ENCODE data around the gene CYTIP.

CYTIP gene

GRCh38 chr2:157463002-157463401 lies 19.1 kb upstream of the CYTIP start:
- H3K9me3 ChIP-seq (ENCODE audit: control insufficient read depth in 1 of 2, low read length in 2 of 2) = no peaks in the 10 kb centered on the region
- no peak overlapping the region for H3K27ac ChIP-seq (ENCODE audit: low read depth, low read length)
- peaks cover 0 to 6% of the 10 kb centered on the region in 2 donors for H3K36me3 ChIP-seq (ENCODE audit: control insufficient read depth in 1 of 2, insufficient read depth in 2 of 2, low read length in 2 of 2)
- no peak overlapping the region for H3K4me3 ChIP-seq (ENCODE audit: low read depth in 1 of 2, low read length in 2 of 2)
- H3K9ac ChIP-seq (ENCODE audit: low read depth in 1 of 2, low read length in 2 of 2) = no peak overlapping the region
- H3K4me1 ChIP-seq (ENCODE audit: control insufficient read depth in 1 of 2, insufficient read depth in 2 of 2, low read length in 2 of 2) = peaks cover 8 to 22% of the 10 kb centered on the region in 2 donors
- H3K27me3 ChIP-seq (ENCODE audit: control insufficient read depth in 1 of 2, insufficient read depth in 2 of 2, low read length in 2 of 2) = no peaks in the 10 kb centered on the region

GRCh38 chr2:157460897-157461296 lies 17.0 kb upstream of the CYTIP start:
- no peak overlapping the region for H3K27ac ChIP-seq (ENCODE audit: low read depth, low read length)
- peaks cover 8 to 22% of the 10 kb centered on the region in 2 donors for H3K4me1 ChIP-seq (ENCODE audit: control insufficient read depth in 1 of 2, insufficient read depth in 2 of 2, low read length in 2 of 2)
- H3K9me3 ChIP-seq (ENCODE audit: control insufficient read depth in 1 of 2, low read length in 2 of 2) = no peaks in the 10 kb centered on the region
- no peak overlapping the region for H3K9ac ChIP-seq (ENCODE audit: low read depth in 1 of 2, low read length in 2 of 2)
- H3K4me3 ChIP-seq (ENCODE audit: low read depth in 1 of 2, low read length in 2 of 2) = peak overlapping the region in 1 of 2 donors; percentile 40
- no peaks in the 10 kb centered on the region for H3K27me3 ChIP-seq (ENCODE audit: control insufficient read depth in 1 of 2, insufficient read depth in 2 of 2, low read length in 2 of 2)
- peaks cover 0 to 3% of the 10 kb centered on the region in 2 donors for H3K36me3 ChIP-seq (ENCODE audit: control insufficient read depth in 1 of 2, insufficient read depth in 2 of 2, low read length in 2 of 2)

GRCh38 chr2:157460384-157460837 lies 16.5 kb upstream of the CYTIP start:
- Histone ChIP-seq H3K27me3 (ENCODE audit: control insufficient read depth in 1 of 2, insufficient read depth in 2 of 2, low read length in 2 of 2) (no peaks in the 10 kb centered on the region), H3K27ac (ENCODE audit: low read depth, low read length) (peak overlapping the region; percentile 30), H3K4me3 (ENCODE audit: low read depth in 1 of 2, low read length in 2 of 2) (peak overlapping the region in 1 of 2 donors; percentile 40), H3K36me3 (ENCODE audit: control insufficient read depth in 1 of 2, insufficient read depth in 2 of 2, low read length in 2 of 2) (peaks cover 0 to 3% of the 10 kb centered on the region in 2 donors), H3K9me3 (ENCODE audit: control insufficient read depth in 1 of 2, low read length in 2 of 2) (no peaks in the 10 kb centered on the region), H3K4me1 (ENCODE audit: control insufficient read depth in 1 of 2, insufficient read depth in 2 of 2, low read length in 2 of 2) (peaks cover 8 to 22% of the 10 kb centered on the region in 2 donors), H3K9ac (ENCODE audit: low read depth in 1 of 2, low read length in 2 of 2) (no peak overlapping the region)

GRCh38 chr2:157459486-157459885 lies 15.6 kb upstream of the CYTIP start:
- Histone ChIP-seq H3K9ac (ENCODE audit: low read depth in 1 of 2, low read length in 2 of 2) (no peak overlapping the region), H3K9me3 (ENCODE audit: control insufficient read depth in 1 of 2, low read length in 2 of 2) (no peaks in the 10 kb centered on the region), H3K4me1 (ENCODE audit: control insufficient read depth in 1 of 2, insufficient read depth in 2 of 2, low read length in 2 of 2) (peaks cover 8 to 22% of the 10 kb centered on the region in 2 donors), H3K4me3 (ENCODE audit: low read depth in 1 of 2, low read length in 2 of 2) (peak overlapping the region in 1 of 2 donors; percentile 9), H3K27me3 (ENCODE audit: control insufficient read depth in 1 of 2, insufficient read depth in 2 of 2, low read length in 2 of 2) (no peaks in the 10 kb centered on the region), H3K27ac (ENCODE audit: low read depth, low read length) (no peak overlapping the region), H3K36me3 (ENCODE audit: control insufficient read depth in 1 of 2, insufficient read depth in 2 of 2, low read length in 2 of 2) (peaks cover 0 to 3% of the 10 kb centered on the region in 2 donors)

GRCh38 chr2:157447741-157448140 lies 3.9 kb upstream of the CYTIP start:
- Histone ChIP-seq H3K4me1 (ENCODE audit: control insufficient read depth in 1 of 2, insufficient read depth in 2 of 2, low read length in 2 of 2) (peaks cover 11 to 23% of the 10 kb centered on the region in 2 donors), H3K9ac (ENCODE audit: low read depth in 1 of 2, low read length in 2 of 2) (no peak overlapping the region), H3K9me3 (ENCODE audit: control insufficient read depth in 1 of 2, low read length in 2 of 2) (no peaks in the 10 kb centered on the region), H3K27me3 (ENCODE audit: control insufficient read depth in 1 of 2, insufficient read depth in 2 of 2, low read length in 2 of 2) (no peaks in the 10 kb centered on the region), H3K36me3 (ENCODE audit: control insufficient read depth in 1 of 2, insufficient read depth in 2 of 2, low read length in 2 of 2) (no peaks in the 10 kb centered on the region), H3K4me3 (ENCODE audit: low read depth in 1 of 2, low read length in 2 of 2) (no peak overlapping the region), H3K27ac (ENCODE audit: low read depth, low read length) (no peak overlapping the region)

DNA sequence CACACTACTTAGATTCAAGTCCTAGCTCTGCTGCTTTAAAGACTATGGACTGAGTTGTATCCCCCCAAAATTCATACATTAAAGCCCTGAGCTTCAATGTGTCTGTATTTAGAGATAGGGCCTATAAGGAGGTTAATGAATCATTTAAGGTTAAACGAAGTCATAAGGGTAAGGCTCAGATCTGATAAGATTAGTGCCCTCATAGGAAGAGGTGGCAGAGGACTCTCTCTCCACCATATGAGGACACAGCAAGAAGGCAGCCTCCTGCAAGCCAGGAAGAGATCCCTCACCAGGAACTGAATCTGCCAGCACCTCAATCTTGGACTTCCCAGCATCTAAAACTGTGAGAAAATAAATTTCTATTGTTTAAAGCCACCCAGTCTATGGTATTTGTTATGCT lies 3.1 kb upstream of the CYTIP start:
- peaks cover 11 to 23% of the 10 kb centered on the region in 2 donors for H3K4me1 ChIP-seq (ENCODE audit: control insufficient read depth in 1 of 2, insufficient read depth in 2 of 2, low read length in 2 of 2)
- H3K27me3 ChIP-seq (ENCODE audit: control insufficient read depth in 1 of 2, insufficient read depth in 2 of 2, low read length in 2 of 2) = no peaks in the 10 kb centered on the region
- H3K27ac ChIP-seq (ENCODE audit: low read depth, low read length) = no peak overlapping the region
- H3K9ac ChIP-seq (ENCODE audit: low read depth in 1 of 2, low read length in 2 of 2) = no peak overlapping the region
- H3K36me3 ChIP-seq (ENCODE audit: control insufficient read depth in 1 of 2, insufficient read depth in 2 of 2, low read length in 2 of 2) = no peaks in the 10 kb centered on the region
- no peaks in the 10 kb centered on the region for H3K9me3 ChIP-seq (ENCODE audit: control insufficient read depth in 1 of 2, low read length in 2 of 2)
- no peak overlapping the region for H3K4me3 ChIP-seq (ENCODE audit: low read depth in 1 of 2, low read length in 2 of 2)

GRCh38 chr2:157444641-157445040 lies 752 bp upstream of the CYTIP start:
- Histone ChIP-seq H3K9me3 (ENCODE audit: control insufficient read depth in 1 of 2, low read length in 2 of 2) (no peaks in the 10 kb centered on the region), H3K27me3 (ENCODE audit: control insufficient read depth in 1 of 2, insufficient read depth in 2 of 2, low read length in 2 of 2) (no peaks in the 10 kb centered on the region), H3K4me3 (ENCODE audit: low read depth in 1 of 2, low read length in 2 of 2) (peak overlapping the region; percentile 71 to 74), H3K9ac (ENCODE audit: low read depth in 1 of 2, low read length in 2 of 2) (peak overlapping the region; percentile 51 to 75), H3K36me3 (ENCODE audit: control insufficient read depth in 1 of 2, insufficient read depth in 2 of 2, low read length in 2 of 2) (no peaks in the 10 kb centered on the region), H3K4me1 (ENCODE audit: control insufficient read depth in 1 of 2, insufficient read depth in 2 of 2, low read length in 2 of 2) (peaks cover 29 to 46% of the 10 kb centered on the region in 2 donors), H3K27ac (ENCODE audit: low read depth, low read length) (peak overlapping the region; percentile 13)

GRCh38 chr2:157443090-157443489 lies 799 bp downstream of the CYTIP start:
- H3K27ac ChIP-seq (ENCODE audit: low read depth, low read length) = peak overlapping the region; percentile 60
- H3K9me3 ChIP-seq (ENCODE audit: control insufficient read depth in 1 of 2, low read length in 2 of 2) = no peaks in the 10 kb centered on the region
- no peaks in the 10 kb centered on the region for H3K36me3 ChIP-seq (ENCODE audit: control insufficient read depth in 1 of 2, insufficient read depth in 2 of 2, low read length in 2 of 2)
- peak overlapping the region; percentile 65 to 75 for H3K9ac ChIP-seq (ENCODE audit: low read depth in 1 of 2, low read length in 2 of 2)
- H3K27me3 ChIP-seq (ENCODE audit: control insufficient read depth in 1 of 2, insufficient read depth in 2 of 2, low read length in 2 of 2) = no peaks in the 10 kb centered on the region
- H3K4me1 ChIP-seq (ENCODE audit: control insufficient read depth in 1 of 2, insufficient read depth in 2 of 2, low read length in 2 of 2) = peaks cover 29 to 46% of the 10 kb centered on the region in 2 donors
- peak overlapping the region; percentile 71 to 74 for H3K4me3 ChIP-seq (ENCODE audit: low read depth in 1 of 2, low read length in 2 of 2)

DNA sequence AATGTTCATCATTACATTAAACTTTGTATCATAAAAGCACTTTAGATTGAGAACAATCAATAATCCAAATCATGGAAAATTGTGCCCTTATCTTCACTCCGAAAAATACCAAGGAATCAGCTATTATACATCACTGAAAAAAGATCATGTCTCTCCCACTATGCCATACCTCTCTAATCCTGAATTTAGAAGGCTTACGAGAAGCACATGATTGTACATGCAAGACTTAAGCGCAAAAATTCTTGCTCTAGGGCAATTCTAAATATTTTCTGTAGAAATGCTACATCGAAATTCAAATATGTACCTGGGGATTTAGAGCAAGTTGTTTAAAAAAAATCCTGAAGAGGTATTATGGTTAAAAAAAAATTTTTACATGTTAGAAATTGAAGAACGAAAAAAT lies 1.3 kb downstream of the CYTIP start:
- Histone ChIP-seq H3K9ac (ENCODE audit: low read depth in 1 of 2, low read length in 2 of 2) (peak overlapping the region; percentile 65 to 75), H3K4me1 (ENCODE audit: control insufficient read depth in 1 of 2, insufficient read depth in 2 of 2, low read length in 2 of 2) (peaks cover 29 to 43% of the 10 kb centered on the region in 2 donors), H3K36me3 (ENCODE audit: control insufficient read depth in 1 of 2, insufficient read depth in 2 of 2, low read length in 2 of 2) (no peaks in the 10 kb centered on the region), H3K27me3 (ENCODE audit: control insufficient read depth in 1 of 2, insufficient read depth in 2 of 2, low read length in 2 of 2) (no peaks in the 10 kb centered on the region), H3K27ac (ENCODE audit: low read depth, low read length) (peak overlapping the region; percentile 35), H3K4me3 (ENCODE audit: low read depth in 1 of 2, low read length in 2 of 2) (peak overlapping the region; percentile 71 to 74), H3K9me3 (ENCODE audit: control insufficient read depth in 1 of 2, low read length in 2 of 2) (no peaks in the 10 kb centered on the region)

- Histone ChIP-seq H3K36me3 (ENCODE audit: control insufficient read depth in 1 of 2, insufficient read depth in 2 of 2, low read length in 2 of 2) (no peaks in the 10 kb centered on the region), H3K4me3 (ENCODE audit: low read depth in 1 of 2, low read length in 2 of 2) (peak overlapping the region; percentile 71 to 74), H3K27ac (ENCODE audit: low read depth, low read length) (peak overlapping the region; percentile 80), H3K9ac (ENCODE audit: low read depth in 1 of 2, low read length in 2 of 2) (peak overlapping the region; percentile 65 to 75), H3K4me1 (ENCODE audit: control insufficient read depth in 1 of 2, insufficient read depth in 2 of 2, low read length in 2 of 2) (peaks cover 29 to 38% of the 10 kb centered on the region in 2 donors), H3K27me3 (ENCODE audit: control insufficient read depth in 1 of 2, insufficient read depth in 2 of 2, low read length in 2 of 2) (no peaks in the 10 kb centered on the region), H3K9me3 (ENCODE audit: control insufficient read depth in 1 of 2, low read length in 2 of 2) (no peaks in the 10 kb centered on the region)
Measured at GRCh38 chr2:157442191-157442590, 1.7 kb downstream of the CYTIP start.
